ENCODE measurements around the gene HSPBP1. TPM values are rescaled to one million over a fixed set of nuclear protein-coding genes. Genes with fewer than 3 reads are reported as not detected.

Gene HSPBP1
- total and polyA plus RNA-seq, 2 of the 4 experiments (the other 2 are of a cell fraction) = 21.0 to 43.2 TPM

GRCh38 chr19:55257461-55258420 lies 22.2 kb downstream of the HSPBP1 start:
- Histone ChIP-seq H3K36me3 (ENCODE audit: control insufficient read depth, insufficient read depth, low read length) (peaks cover 1% of the 10 kb centered on the region; the same call in 1 of the 2 replicates), H4K8ac (ENCODE audit: low read depth in 2 of 2, low read length in 2 of 2) (no peak overlapping the region; a peak in 2 of 4 replicates), H2BK15ac (ENCODE audit: low read depth, low read length) (no peak overlapping the region), H3K9me3 (ENCODE audit: control insufficient read depth, insufficient read depth, low read length) (no peaks in the 10 kb centered on the region), H3K23ac (ENCODE audit: low read depth, low read length) (peak overlapping the region; percentile 71), H3K27me3 (ENCODE audit: control insufficient read depth, insufficient read depth, low read length) (no peaks in the 10 kb centered on the region), H3K9ac (ENCODE audit: low read depth, low read length) (peak overlapping the region; percentile 68), H3K4me2 (ENCODE audit: low read depth, low read length) (peak overlapping the region; percentile 92), H3K14ac (replicated peaks; ENCODE audit: low read depth, low read length) (0 out of 2 replicates have a peak overlapping the region, but pooled peaks have one; percentile 33), H3K4me1 (ENCODE audit: control insufficient read depth, insufficient read depth, low read length) (peaks cover 16% of the 10 kb centered on the region), H3K18ac (ENCODE audit: low read depth, low read length) (no peak overlapping the region), H4K20me1 (ENCODE audit: insufficient read depth, low read length) (peaks cover 55% of the 10 kb centered on the region), H3K4me3 (ENCODE audit: insufficient read depth, low read depth, low read length) (peak overlapping the region; percentile 68), H4K91ac (ENCODE audit: insufficient read depth, low read depth, low read length) (no peak overlapping the region), H3K4ac (ENCODE audit: low read depth, low read length) (peak overlapping the region; percentile 1), H3K79me1 (ENCODE audit: low read depth in 1 of 2, low read length in 2 of 2) (peaks cover 0 to 57% of the 10 kb centered on the region in 2 experiments; a peak in 2 of 4 replicates), H2AK5ac (ENCODE audit: low read depth, low read length) (peak overlapping the region; percentile 33; the same call in 1 of the 2 replicates), H2BK120ac (ENCODE audit: low read depth, low read length) (no peak overlapping the region), H3K56ac (ENCODE audit: extremely low read depth, insufficient read depth, low read length) (no peak overlapping the region), H2BK5ac (ENCODE audit: low read depth, low read length, poor library complexity, severe bottlenecking) (no peak overlapping the region), H2AK9ac (replicated peaks; ENCODE audit: low read depth, low read length, poor library complexity) (peak overlapping the region; percentile 94), H4K5ac (ENCODE audit: low read depth, low read length) (no peak overlapping the region), H2BK20ac (ENCODE audit: low read depth, low read length) (no peak overlapping the region), H2AFZ (replicated peaks; ENCODE audit: low read length, poor library complexity) (peak overlapping the region; percentile 68), H3K9me1 (ENCODE audit: insufficient read depth, low read length) (peaks cover 21% of the 10 kb centered on the region), H3K27ac (ENCODE audit: insufficient read depth, low read length) (peak overlapping the region; percentile 69)
- DNase-seq = peak; percentile 32
- TF ChIP-seq SMC3 (IDR thresholded peaks at IDR 0.05; ENCODE audit: low read depth, low read length) (no peak), NFE2L2 (IDR thresholded peaks at IDR 0.05; ENCODE audit: low read depth, low read length) (no peak), MAZ (IDR thresholded peaks at IDR 0.05; ENCODE audit: borderline replicate concordance, low read depth, low read length) (peak; percentile 23; the same call in 1 of the 2 replicates), MXI1 (IDR thresholded peaks at IDR 0.05; ENCODE audit: borderline replicate concordance, low read depth, low read length) (peak; percentile 97), CTCF (conservative IDR thresholded peaks at IDR 0.05; ENCODE audit: low read depth, low read length) (no peak), BHLHE40 (IDR thresholded peaks at IDR 0.05; ENCODE audit: low read depth, low read length) (peak; percentile 88)
- 3% methylated on average over 30 of the region's 51 CpGs; no CpG with 5 or more reads in 1 of the 2 experiments for WGBS, 2 experiments (ENCODE audit: extremely low coverage in 2 of 2, insufficient read length in 1 of 2)
- intact Hi-C loops (cut with micrococcal nuclease) (loop anchor here (2.0 kb wide), 1 partner anchor 161 kb away; no protein-coding TSS in a partner anchor), in situ Hi-C loops (cut with MboI; ENCODE audit: low sequenced_read_pairs) (loop anchor here (5.0 kb wide), 1 partner anchor 35 kb away; no protein-coding TSS in a partner anchor), dilution Hi-C loops (cut with HindIII; ENCODE audit: low sequenced_read_pairs, unreplicated experiment) (no loop called here)
- ChIA-PET POLR2A (ENCODE audit: unreplicated experiment) (interaction anchor here (0.6 to 1.5 kb wide), 3 partner anchors 12 to 1002 kb away, joined by 3 to 5 read pairs (median 4); partner anchors contain the start of gene HSPBP1), CTCF (no interaction called here)
- BruUV-seq (replicated peaks) = no TSS peak
- no peak for ATAC-seq (ENCODE audit: low read depth)
